ENCODE measurements around the gene ADCY7. TPM values are rescaled to one million over a fixed set of nuclear protein-coding genes. Genes with fewer than 3 reads are reported as not detected.

Gene ADCY7
- total RNA-seq, 4 donors from 2014 or later, result 12.7 to 23.5 (median 19.3) TPM

GRCh38 chr16:50304467-50305440 lies 38.4 kb downstream of the ADCY7 start:
- H3K9me3 ChIP-seq, result no peaks in the 10 kb centered on the region
- no peak for ATAC-seq
- H3K27me3 ChIP-seq, result no peaks in the 10 kb centered on the region
- no peak overlapping the region for H3K27ac ChIP-seq
- TF ChIP-seq EP300 (IDR thresholded peaks at IDR 0.05), result no peak
- TF ChIP-seq POLR2A (IDR thresholded peaks at IDR 0.05), result no peak
- TF ChIP-seq POLR2AphosphoS5 (IDR thresholded peaks at IDR 0.05), result no peak
- TF ChIP-seq, protein P1, sequence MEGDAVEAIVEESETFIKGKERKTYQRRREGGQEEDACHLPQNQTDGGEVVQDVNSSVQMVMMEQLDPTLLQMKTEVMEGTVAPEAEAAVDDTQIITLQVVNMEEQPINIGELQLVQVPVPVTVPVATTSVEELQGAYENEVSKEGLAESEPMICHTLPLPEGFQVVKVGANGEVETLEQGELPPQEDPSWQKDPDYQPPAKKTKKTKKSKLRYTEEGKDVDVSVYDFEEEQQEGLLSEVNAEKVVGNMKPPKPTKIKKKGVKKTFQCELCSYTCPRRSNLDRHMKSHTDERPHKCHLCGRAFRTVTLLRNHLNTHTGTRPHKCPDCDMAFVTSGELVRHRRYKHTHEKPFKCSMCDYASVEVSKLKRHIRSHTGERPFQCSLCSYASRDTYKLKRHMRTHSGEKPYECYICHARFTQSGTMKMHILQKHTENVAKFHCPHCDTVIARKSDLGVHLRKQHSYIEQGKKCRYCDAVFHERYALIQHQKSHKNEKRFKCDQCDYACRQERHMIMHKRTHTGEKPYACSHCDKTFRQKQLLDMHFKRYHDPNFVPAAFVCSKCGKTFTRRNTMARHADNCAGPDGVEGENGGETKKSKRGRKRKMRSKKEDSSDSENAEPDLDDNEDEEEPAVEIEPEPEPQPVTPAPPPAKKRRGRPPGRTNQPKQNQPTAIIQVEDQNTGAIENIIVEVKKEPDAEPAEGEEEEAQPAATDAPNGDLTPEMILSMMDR (IDR thresholded peaks at IDR 0.05), result no peak
- 48% methylated on average over 2 of the region's 25 CpGs; no CpG with 5 or more reads in 1 of the 2 donors for WGBS, 2 donors (ENCODE audit: low coverage in 1 of 2)
- H3K4me1 ChIP-seq, result peaks cover 0 to 28% (median 9%) of the 10 kb centered on the region in 3 donors
- H3K4me3 ChIP-seq, result no peak overlapping the region
- peaks cover 0 to 16% of the 10 kb centered on the region in 2 donors for H3K36me3 ChIP-seq

DNA sequence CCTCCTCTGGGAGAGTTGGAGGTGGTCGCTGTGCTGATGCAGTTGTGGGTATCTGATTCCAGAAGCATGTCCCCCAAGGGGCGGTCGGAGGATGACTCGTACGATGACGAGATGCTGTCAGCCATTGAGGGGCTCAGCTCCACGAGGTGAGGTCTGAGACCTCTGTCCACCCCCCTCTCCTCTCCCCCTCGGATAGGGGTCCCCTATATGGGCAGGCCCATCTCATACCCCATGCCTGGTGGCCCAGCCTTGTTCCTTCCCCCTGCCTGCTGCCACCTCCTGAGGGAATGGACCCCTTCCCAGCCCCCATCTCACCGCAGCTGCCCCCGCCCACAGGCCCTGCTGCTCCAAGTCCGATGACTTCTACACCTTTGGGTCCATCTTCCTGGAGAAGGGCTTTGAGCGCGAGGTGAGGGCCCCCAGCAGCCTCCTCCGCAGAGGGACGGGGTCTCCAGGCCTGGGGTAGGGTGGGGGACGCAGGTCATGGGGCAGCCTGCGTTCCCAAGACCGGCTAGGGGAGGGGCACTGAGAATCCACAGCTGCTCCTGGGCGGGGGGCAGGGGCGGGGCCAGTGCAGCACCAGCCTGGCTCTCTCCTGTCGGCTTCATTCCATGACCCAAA lies 39.2 kb downstream of the ADCY7 start:
- no peak for ATAC-seq

GRCh38 chr16:50306287-50306686 lies 39.9 kb downstream of the ADCY7 start:
- Histone ChIP-seq H3K27ac (no peak overlapping the region), H3K4me1 (peaks cover 0 to 24% (median 7%) of the 10 kb centered on the region in 3 donors), H3K36me3 (peaks cover 0 to 16% of the 10 kb centered on the region in 2 donors), H3K27me3 (no peaks in the 10 kb centered on the region), H3K9me3 (no peaks in the 10 kb centered on the region), H3K4me3 (no peak overlapping the region)
- ATAC-seq, result no peak
- 100% methylated on average over 2 of the region's 9 CpGs; no CpG with 5 or more reads in 1 of the 2 donors for WGBS, 2 donors (ENCODE audit: low coverage in 1 of 2)
- TF ChIP-seq POLR2AphosphoS5 (IDR thresholded peaks at IDR 0.05) (no peak), EP300 (IDR thresholded peaks at IDR 0.05) (no peak), POLR2A (IDR thresholded peaks at IDR 0.05) (no peak)
- TF ChIP-seq, protein P1 (IDR thresholded peaks at IDR 0.05), result no peak

More for the DNA sequence above, 39.2 kb downstream of the ADCY7 start:
- peaks cover 0 to 31% (median 9%) of the 10 kb centered on the region in 3 donors for H3K4me1 ChIP-seq
- no peak overlapping the region for H3K4me3 ChIP-seq
- TF ChIP-seq POLR2AphosphoS5 (IDR thresholded peaks at IDR 0.05) (no peak), EP300 (IDR thresholded peaks at IDR 0.05) (no peak), POLR2A (IDR thresholded peaks at IDR 0.05) (no peak)
- TF ChIP-seq, protein P1 (IDR thresholded peaks at IDR 0.05), result no peak
- H3K27me3 ChIP-seq, result no peaks in the 10 kb centered on the region
- no peak overlapping the region for H3K27ac ChIP-seq
- WGBS, 2 donors (ENCODE audit: low coverage in 1 of 2), result no CpG with 5 or more reads among the region's 21 CpGs
- H3K9me3 ChIP-seq, result no peaks in the 10 kb centered on the region
- H3K36me3 ChIP-seq, result peaks cover 0 to 16% of the 10 kb centered on the region in 2 donors

GRCh38 chr16:50308237-50308965 lies 42.0 kb downstream of the ADCY7 start:
- Histone ChIP-seq H3K27ac (no peak overlapping the region), H3K27me3 (no peaks in the 10 kb centered on the region), H3K4me1 (peaks cover 0 to 14% (median 5%) of the 10 kb centered on the region in 3 donors), H3K4me3 (no peak overlapping the region), H3K9me3 (no peaks in the 10 kb centered on the region), H3K36me3 (peaks cover 0 to 36% of the 10 kb centered on the region in 2 donors)
- no peak for TF ChIP-seq EP300 (IDR thresholded peaks at IDR 0.05)
- TF ChIP-seq POLR2AphosphoS5 (IDR thresholded peaks at IDR 0.05), result no peak
- TF ChIP-seq, protein P1 (IDR thresholded peaks at IDR 0.05), result no peak
- TF ChIP-seq POLR2A (IDR thresholded peaks at IDR 0.05), result no peak
- no peak for ATAC-seq
- WGBS, 2 donors (ENCODE audit: low coverage in 1 of 2), result no CpG with 5 or more reads among the region's 18 CpGs

All from gastroesophageal sphincter (tissue), 4 donors.